Epithelial cell of esophagus (primary cell): ENCODE data around the gene SCN2A.
A peak's percentile ranks its signal among the peaks of the same experiment; 100 is the strongest.

ENCODE experiments used
- DNase-seq: peaks from one replicate; pipeline ENCODE4 v3.0.0; 2010; ENCODE audit warnings: low read depth
- H3K4me3 ChIP-seq: 2 replicates; pipeline ENCODE4 v1.5.1; 2011; ENCODE audit warnings: mild to moderate bottlenecking, low read length, control low read depth
- CTCF ChIP-seq: IDR thresholded peaks from 2 replicates; pipeline ENCODE4 v1.5.1; 2011; ENCODE audit warnings: low read depth, mild to moderate bottlenecking, low read length, control low read depth, inconsistent platforms; ENCODE audit not compliant: insufficient read depth; ENCODE audit errors: missing control alignments

Gene SCN2A

GRCh38 chr2:165239230-165239629, at the start of gene SCN2A:
TSS of gene SCN2A (plus strand) at chr2:165239414. CDS start at chr2:165295824, 56,410 bp downstream.
- peak; percentile 81 for DNase-seq
- H3K4me3 ChIP-seq: no peak within 1 kb of the TSS
- peak; percentile 74 for TF ChIP-seq CTCF

GRCh38 chr2:165191096-165191728, 48.0 kb upstream of the SCN2A start:
- TF ChIP-seq CTCF: no peak
- H3K4me3 ChIP-seq: no peak overlapping the region
- no peak for DNase-seq

- no peak for TF ChIP-seq CTCF
- DNase-seq: no peak
- no peak overlapping the region for H3K4me3 ChIP-seq
These were observed 46.5 kb upstream of the SCN2A start for GRCh38 chr2:165192729-165193128.

GRCh38 chr2:165193178-165193777, 45.9 kb upstream of the SCN2A start:
- no peak for TF ChIP-seq CTCF
- no peak for DNase-seq
- no peak overlapping the region for H3K4me3 ChIP-seq

- no peak overlapping the region for H3K4me3 ChIP-seq
- no peak for DNase-seq
- TF ChIP-seq CTCF: no peak
These were observed 42.8 kb upstream of the SCN2A start for GRCh38 chr2:165196411-165196810.

- DNase-seq: no peak
These were observed 41.9 kb upstream of the SCN2A start for GRCh38 chr2:165197346-165197745.

More at GRCh38 chr2:165197346-165197745, 41.9 kb upstream of the SCN2A start:
- no peak for TF ChIP-seq CTCF
- no peak overlapping the region for H3K4me3 ChIP-seq
